GM12878 (cell line): Measurements from ENCODE around the gene HPS6. TPM values are rescaled to one million over a fixed set of nuclear protein-coding genes. Genes with fewer than 3 reads are reported as not detected.

Experiments used
- ATAC-seq: fragments of 200-7000 bp; cut with Tn5 transposase; 3 replicates; pipeline ENCODE4 v1.9.1; 2020; ENCODE audit warnings: mild to moderate bottlenecking, moderate library complexity
- Bru-seq: library from RNA; stranded (reverse); fragments of 400-500 nt; gene quantifications from one replicate; lab custom pipeline; 2021; lab: Mats Ljungman, UMichigan
- BruChase-seq, 2 experiments: library from RNA; stranded (reverse); fragments of 400-500 nt; gene quantifications; one replicate each; lab custom pipeline; 2021; lab: Mats Ljungman, UMichigan
- BruUV-seq: library from RNA; stranded (reverse); fragments of 400-500 nt; replicated peaks from 2 replicates; lab custom pipeline; 2021; lab: Mats Ljungman, UMichigan
- CTCF ChIA-PET: fragments of 300-600 bp; sonication (Branson Sonifier 250); formaldehyde crosslinking; extraction: SDS; loops from one replicate; lab custom pipeline; 2021; ENCODE audit warnings: inconsistent platforms; lab: Yijun Ruan, JAX
- POLR2A ChIA-PET: fragments of 350-600 bp; formaldehyde crosslinking; extraction: SDS; loops from one replicate; lab custom pipeline; 2021; ENCODE audit warnings: inconsistent platforms; lab: Charles Lee
- RAD21 ChIA-PET: fragments of 300-600 bp; sonication (Branson Sonifier 250); formaldehyde crosslinking; loops from one replicate; lab custom pipeline; 2023; ENCODE audit warnings: antibody characterized with exemption; ENCODE audit not compliant: unreplicated experiment; lab: Charles Lee
- SMC1A ChIA-PET: fragments of 300-600 bp; sonication (Branson Sonifier 250); formaldehyde crosslinking; loops from one replicate; lab custom pipeline; 2023; ENCODE audit not compliant: unreplicated experiment, uncharacterized antibody; lab: Charles Lee
- DNase-seq: peaks from one replicate; pipeline ENCODE4 v3.0.0-alpha.2; 2011; ENCODE audit warnings: low read depth, low spot score
- FAIRE-seq: peaks from 3 replicates; lab custom pipeline; 2011; peaks lifted over from hg19 to GRCh38; lab: Jason Lieb, UNC
- H2AFZ ChIP-seq: 2 replicates; pipeline ENCODE4 v1.6.0; 2011; ENCODE audit warnings: low read depth, low read length, control low read depth; ENCODE audit not compliant: control insufficient read depth
- H3K27ac ChIP-seq: 2 replicates; pipeline ENCODE4 v1.5.1; 2011; ENCODE audit warnings: control low read depth; ENCODE audit not compliant: control insufficient read depth, insufficient read depth
- H3K27me3 ChIP-seq, 2 experiments: replicated peaks in 1 of 2; 2 replicates each; pipeline versions ENCODE4 v1.6.0 to v1.6.1; 2011; ENCODE audit warnings: low read length in 1 of 2; ENCODE audit not compliant: control insufficient read depth in 2 of 2, insufficient read depth in 2 of 2
- H3K36me3 ChIP-seq, 2 experiments: 2 replicates each; pipeline ENCODE4 v1.5.1; 2011; ENCODE audit warnings: low read length in 1 of 2; ENCODE audit not compliant: control insufficient read depth in 2 of 2, insufficient read depth in 2 of 2
- H3K4me1 ChIP-seq: 2 replicates; pipeline ENCODE4 v1.6.1; 2011; ENCODE audit warnings: mild to moderate bottlenecking, low read length, moderate library complexity, mixed read lengths; ENCODE audit not compliant: control insufficient read depth, insufficient read depth
- H3K4me2 ChIP-seq: 2 replicates; pipeline ENCODE4 v1.6.0; 2011; ENCODE audit warnings: control low read depth; ENCODE audit not compliant: control insufficient read depth, insufficient read depth
- H3K4me3 ChIP-seq: fragments of 200-600 bp; sonication (generic); 2 replicates; pipeline ENCODE4 v1.5.1; 2016
- H3K79me2 ChIP-seq: 2 replicates; pipeline ENCODE4 v1.6.0; 2011; ENCODE audit warnings: low read length; ENCODE audit not compliant: control insufficient read depth, insufficient read depth
- H3K9ac ChIP-seq: 2 replicates; pipeline ENCODE4 v1.8.0; 2011; ENCODE audit warnings: low read length, control low read depth, mixed read lengths; ENCODE audit not compliant: control insufficient read depth, insufficient read depth
- H3K9me3 ChIP-seq: replicated peaks from 3 replicates; pipeline ENCODE4 v1.5.1; 2011; ENCODE audit warnings: mild to moderate bottlenecking, low read length; ENCODE audit not compliant: control insufficient read depth, insufficient read depth
- H4K20me1 ChIP-seq: 2 replicates; pipeline ENCODE4 v1.6.0; 2011; ENCODE audit not compliant: control insufficient read depth, insufficient read depth
- ATF7 ChIP-seq: fragments of 450-650 bp; IDR thresholded peaks from 2 replicates; pipeline ENCODE4 v1.6.1; 2016; ENCODE audit warnings: low read depth, mild to moderate bottlenecking
- CREB1 ChIP-seq: IDR thresholded peaks from 2 replicates; pipeline ENCODE4 v1.6.1; 2012; ENCODE audit warnings: low read depth, mild to moderate bottlenecking, inconsistent platforms
- FOS ChIP-seq: IDR thresholded peaks from 3 replicates; pipeline ENCODE4 v1.6.1; 2011; ENCODE audit warnings: borderline replicate concordance; ENCODE audit not compliant: insufficient read length; ENCODE audit errors: extremely low read depth
- HDAC2 ChIP-seq: fragments of 200-600 bp; sonication (generic); IDR thresholded peaks from 2 replicates; pipeline ENCODE4 v1.6.1; 2017
- HDGF ChIP-seq: fragments of 450-650 bp; IDR thresholded peaks from 2 replicates; pipeline ENCODE4 v1.6.1; 2016; ENCODE audit warnings: antibody characterized with exemption
- KLF5 ChIP-seq: fragments of 450-650 bp; IDR thresholded peaks from 2 replicates; pipeline ENCODE4 v1.6.1; 2014; ENCODE audit warnings: mild to moderate bottlenecking; ENCODE audit not compliant: partially characterized antibody
- PAX5 ChIP-seq: IDR thresholded peaks from 2 replicates; pipeline ENCODE4 v1.6.1; 2011; ENCODE audit warnings: low read depth, low read length, borderline replicate concordance
- RB1 ChIP-seq: fragments of 450-650 bp; formaldehyde crosslinking; IDR thresholded peaks from 2 replicates; pipeline ENCODE4 v1.6.1; 2017; ENCODE audit warnings: mild to moderate bottlenecking, borderline replicate concordance
- SMAD5 ChIP-seq: IDR thresholded peaks from 2 replicates; pipeline ENCODE4 v1.6.1; 2016; ENCODE audit warnings: antibody characterized with exemption, low read depth
- SRF ChIP-seq, 2 experiments: IDR thresholded peaks; 2 replicates each; pipeline ENCODE4 v1.6.1; 2011; ENCODE audit warnings: low read depth in 2 of 2, low read length in 2 of 2, mild to moderate bottlenecking in 1 of 2, moderate library complexity in 1 of 2
- STAT1 ChIP-seq: fragments of 450-650 bp; conservative IDR thresholded peaks from 2 replicates; pipeline ENCODE4 v1.6.1; 2014; ENCODE audit warnings: antibody characterized with exemption, mild to moderate bottlenecking
- YBX1 ChIP-seq: fragments of 450-650 bp; IDR thresholded peaks from 2 replicates; pipeline ENCODE4 v1.6.1; 2016; ENCODE audit warnings: antibody characterized with exemption
- ZBED1 ChIP-seq: IDR thresholded peaks from 2 replicates; pipeline ENCODE4 v1.6.1; 2016; ENCODE audit warnings: borderline replicate concordance
- ZNF207 ChIP-seq: fragments of 450-650 bp; IDR thresholded peaks from 2 replicates; pipeline ENCODE4 v1.6.1; 2014; ENCODE audit warnings: antibody characterized with exemption, mild to moderate bottlenecking, borderline replicate concordance
- ZSCAN29 ChIP-seq: fragments of 450-650 bp; IDR thresholded peaks from 2 replicates; pipeline ENCODE4 v1.6.1; 2017; ENCODE audit warnings: mild to moderate bottlenecking, moderate library complexity
- WGBS: methylation state at CpG from one replicate; pipeline ENCODE4 v1.1.6; 2016; ENCODE audit warnings: low lambda C conversion rate; ENCODE audit not compliant: insufficient replicate concordance, insufficient coverage; ENCODE audit errors: missing lambda C conversion rate; 5-methylcytosine and 5-hydroxymethylcytosine counted together
- in situ Hi-C: fragments of 300-500 bp; cut with MboI; formaldehyde crosslinking; loops from 9 replicates; pipeline ENCODE4 v1.14.3; 2018; ENCODE audit warnings: mixed read lengths
- intact Hi-C: fragments of 100-400 bp; cut with micrococcal nuclease; formaldehyde crosslinking; loops from one replicate; pipeline ENCODE4 v1.14.2; 2022; ENCODE audit not compliant: unreplicated experiment
- long read RNA-seq, 2 experiments: library from polyadenylated mRNA; unstranded; transcript quantifications; one replicate each; pipeline ENCODE4 v2.0.0, GENCODE V29; 2019 to 2020
- polyA minus RNA-seq, 3 experiments: library from RNA; depleted of rRNA, polyadenylated mRNA; stranded (reverse); fragments of >200 nt; gene quantifications; 2 replicates each; pipeline ENCODE4 v1.2.3, GENCODE V29; 2011
- polyA plus RNA-seq, 11 experiments: library from polyadenylated mRNA; depleted of rRNA in 4 of 11; unstranded in 6 of 11; stranded (reverse) in 5 of 11; fragments of >200 nt; fragmentation: Nextera tagmentation in 4 of 11; fragmentation: Illumina TruSeq in 1 of 11; extraction: Ambion mirVana in 4 of 11; extraction: Trizol in 1 of 11; gene quantifications; 1 replicate in 1 of 11; 2 replicates in 10 of 11; pipeline versions ENCODE4 v1.2.1 to v1.2.3, GENCODE V29; 2011 to 2016; ENCODE audit warnings: inconsistent platforms in 2 of 11, missing spikeins in 2 of 11, low read depth in 1 of 11
- total RNA-seq, 4 experiments: library from RNA; depleted of rRNA in 3 of 4; stranded (reverse); fragments of >200 nt in 3 of 4; fragmentation: Illumina TruSeq in 1 of 4; extraction: Trizol in 1 of 4; gene quantifications; 2 replicates each; pipeline versions ENCODE4 v1.2.1 to v1.2.3, GENCODE V29; 2013 to 2021
- TF ChIP-seq, protein P1 (sequence below): fragments of 150-350 bp; IDR thresholded peaks from 2 replicates; pipeline ENCODE4 v1.6.1; 2014; ENCODE audit warnings: mild to moderate bottlenecking, low read depth, low read length

Gene HPS6
- total RNA-seq (2013; cell fraction: nucleolus; rRNA removed): 15.2 and 21.1 TPM in 2 replicates
- total RNA-seq (2014; rRNA removed) (22.1 and 27.2 TPM in 2 replicates), total RNA-seq (2014; rRNA removed; fragmentation: Illumina TruSeq; extraction: Trizol) (9.2 and 9.8 TPM in 2 replicates), total RNA-seq (2021) (28.0 and 30.2 TPM in 2 replicates), polyA plus RNA-seq (2011; rRNA removed) (2.5 and 5.3 TPM in 2 replicates), polyA plus RNA-seq (2014; fragmentation: Illumina TruSeq; extraction: Trizol) (2.5 and 7.1 TPM in 2 replicates), polyA plus RNA-seq (2014; fragmentation: Nextera tagmentation; extraction: Ambion mirVana) (1 to 10 TPM; 1.4 to 2.8 TPM), polyA plus RNA-seq (2014; rRNA removed) (14.1 and 18.7 TPM in 2 replicates), polyA plus RNA-seq (2016; fragmentation: Nextera tagmentation; extraction: Ambion mirVana) (10 to 100 TPM; 16.3 to 20.7 TPM), polyA minus RNA-seq (2011; rRNA and poly(A)+ RNA removed) (7.5 and 17.2 TPM in 2 replicates), Bru-seq, nascent RNA (percentile 69 among the genes with signal in this experiment), BruChase-seq, experiment 1, labeled RNA remaining after a 6-hour chase (percentile 45 among the genes with signal in this experiment), BruChase-seq, experiment 2, labeled RNA remaining after a 2-hour chase (percentile 68 among the genes with signal in this experiment)
- 3.9 TPM for polyA plus RNA-seq (2011; ENCODE audit: low read depth)
- polyA plus RNA-seq (2011; cell fraction: cytosol; rRNA removed): 8.9 and 10.7 TPM in 2 replicates
- polyA plus RNA-seq (2011; cell fraction: nucleus; rRNA removed): 6.8 and 8.5 TPM in 2 replicates
- 9.5 and 11.5 TPM in 2 replicates for polyA plus RNA-seq (2012)
- 6.5 and 8.5 TPM in 2 replicates for polyA minus RNA-seq (2011; cell fraction: cytosol; rRNA and poly(A)+ RNA removed)
- polyA minus RNA-seq (2011; cell fraction: nucleus; rRNA and poly(A)+ RNA removed): 12.2 and 16.0 TPM in 2 replicates
- long read RNA-seq, experiment 1, transcript HPS6-201 (1 exons, 2,649 nt): major isoform, 5 of 5 reads
- long read RNA-seq, experiment 1, partial matches to known transcripts: 0 of 5 reads
- long read RNA-seq, experiment 1, other reads (novel, unspliced or antisense): 0 of 5 reads
- long read RNA-seq, experiment 2: 0 reads

DNA sequence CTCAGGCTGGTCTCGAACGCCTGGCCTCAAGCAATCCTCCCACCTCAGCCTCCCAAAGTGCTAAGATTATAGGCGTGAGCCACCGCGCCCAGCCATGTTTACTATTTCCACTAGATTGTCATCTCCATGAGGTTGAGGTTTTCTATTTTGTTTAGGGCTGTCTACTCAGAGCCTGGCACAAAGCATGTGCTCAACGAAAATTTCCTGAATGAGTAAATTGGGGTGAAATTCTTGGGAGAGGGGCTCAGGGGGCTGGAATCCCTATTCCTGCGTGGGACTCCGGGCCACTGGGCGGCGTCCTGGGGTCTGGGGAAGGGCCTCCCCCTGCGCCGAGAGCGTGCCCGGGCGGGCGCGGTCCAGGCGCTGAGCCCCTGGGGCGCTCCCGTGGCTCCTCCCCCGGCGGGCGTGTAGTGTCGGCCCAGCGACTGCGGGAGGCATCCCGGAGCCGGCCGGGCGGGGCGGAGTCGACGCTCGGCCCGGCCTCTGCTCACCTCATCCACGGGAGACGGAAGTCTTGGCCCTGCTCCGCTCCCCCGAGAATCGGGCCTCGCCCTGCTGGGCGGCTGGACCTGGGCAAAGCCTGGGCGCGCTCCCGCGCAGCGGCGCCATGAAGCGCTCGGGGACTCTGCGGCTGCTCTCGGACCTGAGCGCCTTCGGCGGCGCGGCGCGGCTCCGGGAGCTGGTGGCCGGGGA is at the start of gene HPS6:
HPS6 (plus strand) TSS at position 482 of the 693 bp plus-strand sequence; CDS start at position 608, 126 bp downstream.
- in situ Hi-C loops: no loop called here
- Histone ChIP-seq H3K36me3 (no peaks in the 10 kb centered on the region), H3K4me2 (peak within 1 kb of the TSS; percentile 96), H3K27ac (peak within 1 kb of the TSS; percentile 73), H3K27me3 (no peaks in the 10 kb centered on the region), H3K79me2 (peaks cover 20% of the 10 kb centered on the region), H2AFZ (peak within 1 kb of the TSS; percentile 89), H3K4me1 (peaks cover 7% of the 10 kb centered on the region), H3K4me3 (peak within 1 kb of the TSS; percentile 90), H3K9me3 (no peaks in the 10 kb centered on the region), H4K20me1 (no peaks in the 10 kb centered on the region), H3K9ac (peak within 1 kb of the TSS; percentile 87)
- under 1% methylated on average over 42 of the region's 61 CpGs for WGBS
- intact Hi-C loops: loop anchor here (1.0 kb wide), 1 partner anchor 9 kb away; the partner anchor contains the start of gene ARMH3
- DNase-seq (peak; percentile 61), ATAC-seq (peak; percentile 98), FAIRE-seq (peak; percentile 78)
- RAD21 ChIA-PET: interaction anchor here (1.0 to 4.2 kb wide), 3 partner anchors 55 to 224 kb away, joined by 3 to 20 read pairs (median 12); no protein-coding TSS in a partner anchor
- no TSS peak for BruUV-seq
- POLR2A ChIA-PET: interaction anchor here (0.7 to 2.2 kb wide), 6 partner anchors 9 to 246 kb away, joined by 3 to 6 read pairs (median 4); partner anchors contain the start of gene ARMH3
- CTCF ChIA-PET: interaction anchor here (1.1 to 12.2 kb wide), 3 partner anchors 12 to 225 kb away, joined by 4 to 159 read pairs (median 4); no protein-coding TSS in a partner anchor
- SMC1A ChIA-PET: interaction anchor here (2.1 to 3.7 kb wide), 2 partner anchors 12 to 224 kb away, joined by 6 to 27 read pairs; no protein-coding TSS in a partner anchor
- no peak for TF ChIP-seq HDGF
- TF ChIP-seq, protein P1, sequence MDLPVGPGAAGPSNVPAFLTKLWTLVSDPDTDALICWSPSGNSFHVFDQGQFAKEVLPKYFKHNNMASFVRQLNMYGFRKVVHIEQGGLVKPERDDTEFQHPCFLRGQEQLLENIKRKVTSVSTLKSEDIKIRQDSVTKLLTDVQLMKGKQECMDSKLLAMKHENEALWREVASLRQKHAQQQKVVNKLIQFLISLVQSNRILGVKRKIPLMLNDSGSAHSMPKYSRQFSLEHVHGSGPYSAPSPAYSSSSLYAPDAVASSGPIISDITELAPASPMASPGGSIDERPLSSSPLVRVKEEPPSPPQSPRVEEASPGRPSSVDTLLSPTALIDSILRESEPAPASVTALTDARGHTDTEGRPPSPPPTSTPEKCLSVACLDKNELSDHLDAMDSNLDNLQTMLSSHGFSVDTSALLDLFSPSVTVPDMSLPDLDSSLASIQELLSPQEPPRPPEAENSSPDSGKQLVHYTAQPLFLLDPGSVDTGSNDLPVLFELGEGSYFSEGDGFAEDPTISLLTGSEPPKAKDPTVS: no peak
- no peak for TF ChIP-seq FOS
- peak; percentile 95 for TF ChIP-seq CREB1
- peak in 1 of 2 experiments; percentile 64; a peak in 1 of 4 replicates for TF ChIP-seq SRF (IDR thresholded peaks at IDR 0.05; ENCODE audit: low read depth in 2 of 2, low read length in 2 of 2)
- no peak for TF ChIP-seq RB1
- TF ChIP-seq SMAD5: no peak
- no peak for TF ChIP-seq YBX1
- TF ChIP-seq ATF7: no peak
- no peak for TF ChIP-seq ZBED1
- no peak for TF ChIP-seq HDAC2
- TF ChIP-seq KLF5: peak; percentile 37
- no peak for TF ChIP-seq STAT1
- TF ChIP-seq ZSCAN29: no peak
- TF ChIP-seq ZNF207: peak; percentile 21; the same call in 1 of the 2 replicates
- TF ChIP-seq PAX5: no peak
